DMS153 treated with DMSO at 0.1 percent for 48 hours (cell line): ENCODE data around the gene FLNB.

Experiments
- DNase-seq: peaks from one replicate; lab custom pipeline; 2025; ENCODE audit not compliant: unreplicated experiment; lab: John Stamatoyannopoulos, UW

FLNB gene, protein sequence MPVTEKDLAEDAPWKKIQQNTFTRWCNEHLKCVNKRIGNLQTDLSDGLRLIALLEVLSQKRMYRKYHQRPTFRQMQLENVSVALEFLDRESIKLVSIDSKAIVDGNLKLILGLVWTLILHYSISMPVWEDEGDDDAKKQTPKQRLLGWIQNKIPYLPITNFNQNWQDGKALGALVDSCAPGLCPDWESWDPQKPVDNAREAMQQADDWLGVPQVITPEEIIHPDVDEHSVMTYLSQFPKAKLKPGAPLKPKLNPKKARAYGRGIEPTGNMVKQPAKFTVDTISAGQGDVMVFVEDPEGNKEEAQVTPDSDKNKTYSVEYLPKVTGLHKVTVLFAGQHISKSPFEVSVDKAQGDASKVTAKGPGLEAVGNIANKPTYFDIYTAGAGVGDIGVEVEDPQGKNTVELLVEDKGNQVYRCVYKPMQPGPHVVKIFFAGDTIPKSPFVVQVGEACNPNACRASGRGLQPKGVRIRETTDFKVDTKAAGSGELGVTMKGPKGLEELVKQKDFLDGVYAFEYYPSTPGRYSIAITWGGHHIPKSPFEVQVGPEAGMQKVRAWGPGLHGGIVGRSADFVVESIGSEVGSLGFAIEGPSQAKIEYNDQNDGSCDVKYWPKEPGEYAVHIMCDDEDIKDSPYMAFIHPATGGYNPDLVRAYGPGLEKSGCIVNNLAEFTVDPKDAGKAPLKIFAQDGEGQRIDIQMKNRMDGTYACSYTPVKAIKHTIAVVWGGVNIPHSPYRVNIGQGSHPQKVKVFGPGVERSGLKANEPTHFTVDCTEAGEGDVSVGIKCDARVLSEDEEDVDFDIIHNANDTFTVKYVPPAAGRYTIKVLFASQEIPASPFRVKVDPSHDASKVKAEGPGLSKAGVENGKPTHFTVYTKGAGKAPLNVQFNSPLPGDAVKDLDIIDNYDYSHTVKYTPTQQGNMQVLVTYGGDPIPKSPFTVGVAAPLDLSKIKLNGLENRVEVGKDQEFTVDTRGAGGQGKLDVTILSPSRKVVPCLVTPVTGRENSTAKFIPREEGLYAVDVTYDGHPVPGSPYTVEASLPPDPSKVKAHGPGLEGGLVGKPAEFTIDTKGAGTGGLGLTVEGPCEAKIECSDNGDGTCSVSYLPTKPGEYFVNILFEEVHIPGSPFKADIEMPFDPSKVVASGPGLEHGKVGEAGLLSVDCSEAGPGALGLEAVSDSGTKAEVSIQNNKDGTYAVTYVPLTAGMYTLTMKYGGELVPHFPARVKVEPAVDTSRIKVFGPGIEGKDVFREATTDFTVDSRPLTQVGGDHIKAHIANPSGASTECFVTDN (N-terminal part only)

DNA sequence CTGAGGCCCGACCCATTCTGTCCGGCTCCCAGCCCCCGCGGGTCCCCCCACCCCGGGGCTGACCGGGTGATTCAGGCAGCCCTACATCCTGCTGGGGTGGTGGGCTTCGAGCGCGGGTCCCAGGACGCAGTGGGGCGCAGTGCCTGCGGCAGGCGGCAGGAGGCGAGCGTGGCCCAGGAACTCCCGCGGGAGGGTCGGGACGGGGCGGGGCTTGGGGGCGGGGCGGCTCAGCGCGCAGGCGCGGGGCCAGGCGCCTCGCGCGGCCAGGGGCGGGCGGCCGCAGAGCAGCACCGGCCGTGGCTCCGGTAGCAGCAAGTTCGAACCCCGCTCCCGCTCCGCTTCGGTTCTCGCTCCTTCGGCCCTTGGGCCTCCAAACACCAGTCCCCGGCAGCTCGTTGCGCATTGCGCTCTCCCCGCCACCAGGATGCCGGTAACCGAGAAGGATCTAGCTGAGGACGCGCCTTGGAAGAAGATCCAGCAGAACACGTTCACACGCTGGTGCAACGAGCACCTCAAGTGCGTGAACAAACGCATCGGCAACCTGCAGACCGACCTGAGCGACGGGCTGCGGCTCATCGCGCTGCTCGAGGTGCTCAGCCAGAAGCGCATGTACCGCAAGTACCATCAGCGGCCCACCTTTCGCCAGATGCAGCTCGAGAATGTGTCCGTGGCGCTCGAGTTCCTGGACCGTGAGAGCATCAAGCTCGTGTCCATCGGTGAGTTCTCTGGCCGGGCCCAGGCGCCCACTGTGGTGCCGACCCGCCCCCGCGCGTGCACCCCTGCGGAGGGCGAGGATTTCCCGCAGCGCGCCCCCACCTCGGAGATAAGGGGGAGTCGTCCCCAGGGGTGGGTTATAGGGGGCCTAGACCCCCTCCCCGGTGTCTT is at the start of gene FLNB:
Gene FLNB (plus strand): TSS at position 282 of the 885 bp plus-strand sequence. CDS start 143 bp downstream, at position 425.
- DNase-seq = peak; percentile 4

DNA sequence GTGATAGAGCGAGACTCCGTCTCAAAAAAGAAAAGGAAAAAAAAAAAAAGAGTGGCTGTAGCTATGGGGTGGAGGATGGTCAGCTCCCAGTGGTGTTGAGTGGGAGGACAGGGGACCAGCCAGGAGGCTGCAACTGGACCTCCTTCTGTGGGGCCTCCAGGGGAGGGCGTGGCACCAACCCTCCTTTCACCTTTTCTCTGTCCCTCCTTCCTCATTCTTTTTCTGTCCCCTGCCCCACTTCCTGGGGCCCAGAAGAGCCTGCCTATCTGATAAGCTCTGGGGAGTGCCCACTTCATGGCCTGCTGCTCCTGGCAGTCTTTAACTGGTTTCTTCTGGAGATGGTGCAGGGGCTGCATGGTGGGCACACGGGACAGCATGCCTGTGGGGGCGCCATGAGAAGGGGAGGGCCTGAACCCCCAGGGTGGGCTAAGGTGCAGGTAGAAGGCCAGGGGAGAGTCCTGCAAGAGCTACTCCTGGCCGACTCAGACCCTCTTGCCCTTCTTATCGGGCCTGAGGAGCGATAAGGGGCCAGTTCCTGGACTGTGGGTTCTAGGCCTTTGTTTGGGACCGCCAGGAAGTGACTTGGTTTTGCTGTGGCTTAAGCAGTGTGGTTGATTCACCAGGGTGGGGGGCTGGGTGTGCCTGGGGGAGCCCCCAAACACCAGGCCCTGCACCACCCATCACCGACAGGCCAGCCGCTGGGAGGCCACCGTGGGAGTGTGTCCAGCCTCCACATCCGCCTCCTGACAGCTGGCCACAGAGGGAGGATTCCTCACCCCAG is 49.4 kb upstream of the FLNB start:
- no peak for DNase-seq

DNA sequence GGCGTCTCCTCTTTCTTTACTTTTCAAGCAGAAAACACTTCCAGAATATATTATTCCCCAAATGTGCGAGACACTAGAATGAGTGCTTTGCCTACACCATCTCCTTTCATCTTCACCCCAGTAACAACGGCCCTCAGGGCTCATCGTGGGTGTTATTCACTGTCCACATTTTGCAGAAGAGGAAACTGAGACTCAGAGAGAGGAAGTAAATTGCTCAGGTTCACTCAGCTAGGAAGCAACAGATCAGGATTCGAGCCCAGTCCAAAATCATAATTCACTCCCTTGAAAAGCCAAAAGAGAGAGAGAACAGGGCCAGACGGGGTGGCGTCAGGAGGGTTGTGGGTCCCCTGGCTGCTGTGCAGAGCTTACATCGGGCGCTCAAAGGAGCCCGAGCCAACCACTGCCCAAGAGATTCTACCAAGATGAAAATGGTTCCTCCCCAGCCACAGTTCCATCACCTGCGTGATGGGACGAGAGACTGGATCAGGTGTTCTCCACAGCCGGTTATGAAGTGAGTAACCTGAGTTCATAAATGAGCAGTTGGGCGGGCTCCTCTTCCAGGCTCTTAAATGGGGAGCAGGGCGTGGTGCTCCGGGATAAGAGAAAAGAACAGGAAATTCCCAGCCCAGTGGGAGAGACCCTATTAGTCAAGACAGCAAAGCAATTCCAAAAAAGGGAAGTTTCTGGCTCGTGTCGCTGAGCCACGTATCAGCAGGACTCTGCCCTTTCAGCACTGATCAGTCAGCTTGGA is 48.6 kb upstream of the FLNB start:
- DNase-seq = no peak

DNA sequence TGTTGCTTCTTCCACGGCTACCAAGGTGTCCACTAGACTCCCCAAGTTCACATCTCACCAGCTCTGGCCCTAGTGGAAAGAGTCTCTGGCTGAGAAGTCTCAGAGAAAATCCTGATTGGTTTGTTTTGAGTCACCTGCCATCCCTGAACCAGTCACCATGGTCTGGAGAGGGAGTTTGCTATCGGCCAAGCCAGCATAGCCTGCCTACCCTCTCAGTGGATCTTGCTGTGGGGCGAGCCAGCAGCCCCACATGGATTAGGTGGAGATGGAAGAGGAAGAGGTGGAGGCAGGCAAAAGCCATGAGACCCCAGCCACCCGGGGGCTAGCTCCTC is 48.1 kb upstream of the FLNB start:
- DNase-seq = no peak

DNA sequence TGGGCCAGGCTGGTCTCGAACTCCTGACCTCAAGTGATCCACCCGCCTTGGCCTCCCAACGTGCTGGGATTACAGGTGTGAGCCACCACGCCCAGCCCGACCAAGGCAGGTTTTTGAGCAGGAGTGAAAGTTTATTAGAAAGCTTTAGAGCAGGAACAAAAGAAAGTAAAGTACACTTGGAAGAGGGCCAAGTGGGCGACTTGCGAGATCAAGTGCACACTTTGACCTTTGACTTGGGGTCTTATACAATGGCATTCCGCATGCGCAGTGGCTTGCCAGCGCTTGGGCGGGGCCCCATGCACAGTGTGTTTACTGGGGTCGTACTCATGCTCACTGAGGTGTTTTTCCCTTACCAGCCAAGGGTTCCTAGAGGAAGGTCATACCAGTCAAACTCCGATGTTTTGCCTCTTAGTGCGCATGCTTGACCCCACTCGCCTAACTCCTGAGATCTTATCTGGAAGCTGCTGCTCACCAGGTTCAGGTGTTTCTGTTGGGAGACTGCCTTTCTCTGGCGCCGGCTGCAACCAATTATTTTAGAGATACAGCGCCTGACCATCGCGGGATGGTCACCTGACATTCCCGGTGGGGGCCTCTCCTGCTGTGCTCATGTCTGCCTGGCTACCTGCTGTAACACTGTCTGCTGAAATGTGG is 46.9 kb upstream of the FLNB start:
- no peak for DNase-seq

DNA sequence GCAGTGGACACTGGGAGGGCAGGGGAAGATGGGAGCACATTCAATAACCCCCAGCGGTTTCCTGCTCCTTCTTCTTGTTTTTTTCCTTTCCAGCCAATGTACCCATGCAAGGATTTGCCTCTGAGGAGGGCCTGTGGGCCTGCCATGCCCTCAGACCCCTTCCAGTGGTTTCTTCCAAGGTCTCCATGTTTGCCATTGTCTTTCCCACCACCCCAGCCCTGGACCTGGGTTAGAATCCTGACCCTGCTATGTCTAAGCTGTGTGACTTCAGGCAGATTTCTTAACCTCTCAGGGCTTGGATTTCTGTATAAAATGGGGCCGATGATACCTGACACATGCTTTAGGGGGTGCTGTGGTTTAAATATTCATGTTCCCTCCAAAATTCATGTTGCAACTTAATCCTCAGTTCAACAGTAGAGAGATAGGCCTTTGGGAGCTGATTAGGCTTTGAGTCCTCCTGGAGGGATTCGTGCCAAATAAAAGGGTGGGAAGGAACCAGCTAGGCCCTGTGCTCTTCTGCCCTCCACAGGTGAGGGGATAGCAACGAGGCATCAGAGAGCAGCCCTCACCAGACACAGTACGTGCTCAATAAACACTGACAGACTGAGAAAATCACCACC is 46.3 kb upstream of the FLNB start:
- no peak for DNase-seq

DNA sequence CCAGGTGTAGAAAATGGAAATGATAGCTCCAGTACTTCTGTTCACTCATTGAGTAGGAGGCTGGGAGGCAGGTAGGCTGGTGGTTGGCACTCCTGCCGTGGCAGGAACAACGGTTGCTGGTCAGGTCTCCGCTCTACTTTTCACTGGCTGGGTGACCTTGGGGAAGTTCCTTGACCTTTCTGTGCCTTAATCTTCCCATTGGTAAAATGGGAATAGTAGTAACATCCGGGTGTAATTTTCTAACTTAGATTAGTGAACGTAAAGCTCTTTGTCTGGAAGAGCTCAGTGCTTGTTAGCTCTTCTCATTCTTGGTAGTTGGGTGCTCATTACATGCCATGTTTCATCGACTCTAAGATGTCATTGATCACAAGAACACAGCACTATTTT is 45.8 kb upstream of the FLNB start:
- no peak for DNase-seq

DNA sequence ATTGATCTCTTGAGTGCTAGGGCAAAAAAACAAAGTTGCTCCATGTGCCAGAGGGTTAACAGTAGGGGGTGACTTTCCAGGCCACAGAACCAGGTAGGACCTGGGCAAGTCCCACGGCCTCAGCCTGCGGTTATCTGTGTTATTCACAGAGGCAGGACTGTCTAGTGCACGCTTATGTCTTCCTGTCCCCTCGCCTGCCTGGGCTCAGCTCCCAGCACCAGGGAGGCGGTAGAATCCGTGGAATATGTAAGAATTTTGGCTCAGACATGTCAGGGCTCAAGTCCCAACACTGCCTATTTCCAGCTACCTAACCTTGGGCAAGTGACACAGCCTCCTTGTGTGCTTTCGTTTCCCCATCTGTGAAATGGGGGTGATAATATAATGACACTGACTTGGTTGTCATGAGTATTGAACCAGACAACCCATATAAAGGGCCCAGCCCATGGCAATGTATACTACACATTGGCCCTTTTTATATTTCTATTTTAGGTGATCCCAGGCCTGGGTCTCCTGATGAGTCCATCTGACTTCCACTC is 44.3 kb upstream of the FLNB start:
- no peak for DNase-seq

DNA sequence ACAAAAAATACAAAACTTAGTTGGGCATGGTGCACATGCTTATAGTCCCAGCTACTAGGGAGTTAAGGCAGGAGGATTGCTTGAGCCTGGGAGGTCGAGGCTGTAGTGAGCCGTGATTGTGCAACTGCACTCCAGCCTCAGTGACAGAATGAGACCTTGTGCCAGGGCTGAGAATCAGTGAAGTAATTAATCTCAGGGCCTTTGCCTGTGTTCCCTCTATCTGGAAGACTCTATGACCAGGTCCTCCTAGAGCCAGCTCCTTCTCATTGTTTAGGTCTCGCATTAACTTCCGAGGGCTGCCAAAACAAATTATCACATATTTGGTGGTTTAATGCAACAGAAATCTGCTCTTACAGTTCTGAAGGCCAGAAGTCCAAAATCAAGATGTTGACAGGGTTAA is 41.4 kb upstream of the FLNB start:
- DNase-seq = no peak

DNA sequence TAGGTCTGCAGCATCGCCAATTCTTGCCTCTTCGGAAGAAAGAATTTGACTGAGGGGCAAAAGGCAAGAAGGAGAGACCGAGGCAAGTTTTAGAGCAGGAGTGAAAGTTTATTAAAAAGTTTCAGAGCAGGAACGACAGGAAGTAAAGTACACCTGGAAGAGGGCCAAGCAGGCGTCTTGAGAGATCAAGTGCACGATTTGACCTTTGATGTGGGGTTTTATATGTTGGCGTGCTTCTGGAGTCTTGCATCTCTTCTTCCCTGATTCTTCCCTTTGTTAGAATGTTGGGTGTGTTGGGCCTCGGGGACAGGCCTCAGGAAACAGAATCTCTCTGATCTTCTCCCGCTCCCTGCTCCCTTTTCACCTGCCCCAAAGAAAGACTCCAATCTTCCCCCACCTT is 40.6 kb upstream of the FLNB start:
- no peak for DNase-seq

DNA sequence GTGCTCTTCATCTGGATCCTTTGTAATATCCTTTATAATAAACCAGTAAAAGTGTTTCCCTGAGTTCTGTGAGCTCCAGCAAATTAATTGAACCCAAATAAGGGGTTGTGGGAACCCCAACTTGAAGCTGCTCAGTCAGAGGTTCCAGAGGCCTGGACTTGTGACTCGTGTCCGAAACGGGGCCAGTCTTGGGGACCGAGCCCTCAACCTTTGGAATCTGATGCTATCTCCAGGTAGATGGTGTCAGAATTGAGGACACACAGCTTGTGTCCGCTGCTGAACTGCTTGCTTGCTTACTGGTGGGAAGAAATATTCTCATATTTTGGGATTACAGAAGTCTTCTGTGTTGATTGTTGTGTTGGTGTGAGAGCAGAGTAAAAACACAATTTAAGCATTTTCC is 39.7 kb upstream of the FLNB start:
- no peak for DNase-seq

DNA sequence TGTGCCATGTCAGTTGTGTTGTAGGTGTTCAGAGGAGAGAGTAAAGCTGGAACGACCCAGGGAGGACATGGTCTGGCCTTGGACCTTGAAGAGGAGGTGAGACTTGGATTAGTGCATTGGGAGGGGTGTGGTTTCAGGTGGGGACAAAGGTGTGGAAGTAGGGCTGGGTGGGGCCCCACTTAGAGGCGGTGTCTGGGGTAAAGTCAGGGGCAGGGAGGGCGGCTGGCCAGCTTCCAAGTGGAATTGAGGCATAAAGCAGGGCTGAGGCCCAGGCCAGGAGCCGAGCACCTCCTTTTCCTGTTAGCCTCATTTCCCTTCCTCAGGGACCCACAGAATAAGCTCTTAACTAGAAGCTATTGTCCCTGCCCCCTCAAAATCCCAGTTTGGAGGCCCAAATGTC is 36.2 kb upstream of the FLNB start:
- DNase-seq = no peak

DNA sequence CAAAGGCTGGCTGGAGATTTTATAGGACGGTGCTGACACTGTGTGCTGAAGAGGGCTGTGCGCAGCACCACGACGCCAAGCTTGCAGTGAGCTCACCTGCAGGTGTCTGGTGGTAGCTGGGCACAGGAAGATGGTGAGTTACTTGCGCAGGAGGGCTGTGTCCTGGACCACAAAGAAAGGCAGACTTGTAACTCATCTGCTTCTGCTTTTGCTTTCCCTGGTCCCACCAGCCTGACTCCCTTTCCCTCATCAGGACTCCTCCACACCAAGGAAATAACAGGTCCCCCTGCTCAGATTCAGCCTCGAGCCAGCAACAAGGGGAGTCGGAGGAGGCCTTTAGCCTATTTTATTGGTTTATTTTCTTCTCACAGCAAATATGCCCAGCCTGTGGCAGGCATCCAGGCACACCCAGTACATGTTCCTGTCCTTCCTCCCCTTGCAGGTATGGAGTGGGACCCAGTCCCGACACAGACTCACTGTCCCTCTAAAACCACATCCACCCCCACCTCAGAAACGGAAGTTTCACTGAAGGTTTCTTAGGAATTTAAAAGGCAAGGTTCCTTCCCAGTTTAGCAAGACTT is 35.6 kb upstream of the FLNB start:
- peak; percentile 8 for DNase-seq

DNA sequence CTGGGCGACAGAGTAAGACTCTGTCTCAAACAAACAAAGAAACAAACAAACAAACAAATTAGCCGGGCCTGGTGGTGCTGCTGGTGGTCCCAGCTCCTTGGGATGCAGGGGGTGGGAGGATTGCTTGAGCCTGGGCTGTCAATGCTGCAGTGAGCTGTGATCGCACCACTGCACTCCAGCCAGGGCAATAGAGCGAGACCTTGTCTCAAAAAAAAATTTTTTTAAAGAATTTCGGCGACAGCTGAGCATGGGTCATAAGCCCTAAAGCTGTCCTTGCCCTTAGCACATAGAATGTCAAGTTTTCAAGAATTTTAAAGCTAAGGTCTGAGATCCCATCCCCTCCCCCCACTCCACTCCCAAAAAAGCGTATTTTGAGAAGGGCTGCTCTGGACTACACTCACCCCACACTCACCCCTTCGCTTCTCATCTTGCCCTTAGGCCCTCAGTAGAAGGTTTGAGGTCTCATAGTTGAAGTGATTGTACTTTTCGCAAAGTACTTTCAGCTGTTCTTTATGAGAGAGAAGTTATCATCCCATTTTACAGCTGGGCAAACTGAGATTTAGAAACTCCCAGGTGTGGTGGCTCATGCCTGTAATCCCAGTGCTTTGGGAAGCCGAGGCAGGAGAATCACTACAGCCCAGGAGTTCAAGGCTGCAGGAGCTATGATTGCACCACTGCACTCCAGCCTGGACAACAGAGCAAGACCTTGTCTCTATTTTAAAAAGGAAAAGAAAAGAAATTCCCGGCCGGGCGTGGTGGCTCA is 34.3 kb upstream of the FLNB start:
- no peak for DNase-seq

DNA sequence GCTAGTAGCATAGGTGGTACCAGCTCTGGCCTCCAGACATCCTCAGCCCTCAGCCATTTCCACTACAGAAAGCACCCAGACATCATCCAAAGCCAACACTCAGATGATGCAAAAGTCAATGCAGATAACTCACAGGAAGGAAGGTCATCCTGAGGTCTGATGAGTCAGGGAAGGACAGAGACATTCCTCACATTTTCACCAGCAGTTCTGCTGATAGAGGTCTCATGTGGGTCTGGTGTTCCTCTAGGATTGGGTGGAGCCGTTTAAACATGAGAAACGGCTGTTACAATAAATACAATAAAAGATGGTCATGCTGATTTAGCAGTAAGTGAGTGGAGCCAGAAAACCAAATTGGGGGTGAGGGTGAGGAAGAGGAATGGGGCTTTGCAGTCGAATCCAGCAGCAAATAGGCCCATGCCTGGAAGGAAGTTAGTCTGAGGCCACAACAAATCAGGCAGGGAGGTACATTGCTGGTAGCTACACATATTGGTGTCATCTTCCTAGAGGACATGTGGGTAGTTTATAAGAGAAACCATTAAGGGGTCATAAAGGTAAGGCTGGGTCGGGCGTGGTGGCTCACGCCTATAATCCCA is 33.3 kb upstream of the FLNB start:
- no peak for DNase-seq

DNA sequence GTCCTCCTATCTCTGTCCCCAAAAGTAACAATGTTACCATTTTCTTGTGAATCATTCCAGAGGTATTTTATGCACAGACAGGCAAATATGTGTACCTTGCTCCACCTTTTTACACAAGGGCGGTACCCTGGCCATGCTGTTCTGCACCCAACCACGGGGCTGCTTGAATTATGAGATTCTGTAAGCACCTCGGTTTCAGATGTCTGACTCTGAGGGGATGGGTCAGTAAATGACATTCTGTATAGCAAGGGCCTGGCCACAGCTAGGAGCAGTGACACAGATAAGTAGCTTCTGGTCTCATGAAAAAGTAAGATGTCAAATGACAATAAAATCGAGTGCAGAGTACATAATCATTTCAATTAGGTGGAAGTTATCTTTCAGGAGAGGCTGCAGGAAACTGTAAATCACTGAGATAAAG is 30.4 kb upstream of the FLNB start:
- DNase-seq = no peak
